WI38 (cell line): ENCODE results near the gene SURF4.

Experiments
- H3K4me3 ChIP-seq: 2 replicates; pipeline ENCODE4 v1.5.1; 2011; ENCODE audit warnings: low read depth, mild to moderate bottlenecking, control low read depth, low read length
- CTCF ChIP-seq: IDR thresholded peaks from 2 replicates; pipeline ENCODE4 v1.5.1; 2012; ENCODE audit warnings: low read depth, mild to moderate bottlenecking, control low read depth, low read length

Gene SURF4

GRCh38 chr9:133371261-133371711, 4.6 kb downstream of the SURF4 start:
- TF ChIP-seq CTCF: no peak
- H3K4me3 ChIP-seq: no peak overlapping the region

- no peak overlapping the region for H3K4me3 ChIP-seq
- TF ChIP-seq CTCF: no peak
These were observed 5.2 kb downstream of the SURF4 start for GRCh38 chr9:133370685-133371084.

GRCh38 chr9:133369933-133370332, 5.9 kb downstream of the SURF4 start:
- no peak overlapping the region for H3K4me3 ChIP-seq
- no peak for TF ChIP-seq CTCF

- no peak for TF ChIP-seq CTCF
- H3K4me3 ChIP-seq: no peak overlapping the region
These were observed 6.4 kb downstream of the SURF4 start for GRCh38 chr9:133369422-133369821.

GRCh38 chr9:133368249-133368881, 7.5 kb downstream of the SURF4 start:
- TF ChIP-seq CTCF: no peak
- H3K4me3 ChIP-seq: no peak overlapping the region

- no peak overlapping the region for H3K4me3 ChIP-seq
- TF ChIP-seq CTCF: no peak
These were observed 8.1 kb downstream of the SURF4 start for GRCh38 chr9:133367778-133368177.

- TF ChIP-seq CTCF: no peak
- H3K4me3 ChIP-seq: no peak overlapping the region
These were observed 8.6 kb downstream of the SURF4 start for GRCh38 chr9:133367221-133367620.
